ENCODE results near the gene PPL.

The PPL gene

DNA sequence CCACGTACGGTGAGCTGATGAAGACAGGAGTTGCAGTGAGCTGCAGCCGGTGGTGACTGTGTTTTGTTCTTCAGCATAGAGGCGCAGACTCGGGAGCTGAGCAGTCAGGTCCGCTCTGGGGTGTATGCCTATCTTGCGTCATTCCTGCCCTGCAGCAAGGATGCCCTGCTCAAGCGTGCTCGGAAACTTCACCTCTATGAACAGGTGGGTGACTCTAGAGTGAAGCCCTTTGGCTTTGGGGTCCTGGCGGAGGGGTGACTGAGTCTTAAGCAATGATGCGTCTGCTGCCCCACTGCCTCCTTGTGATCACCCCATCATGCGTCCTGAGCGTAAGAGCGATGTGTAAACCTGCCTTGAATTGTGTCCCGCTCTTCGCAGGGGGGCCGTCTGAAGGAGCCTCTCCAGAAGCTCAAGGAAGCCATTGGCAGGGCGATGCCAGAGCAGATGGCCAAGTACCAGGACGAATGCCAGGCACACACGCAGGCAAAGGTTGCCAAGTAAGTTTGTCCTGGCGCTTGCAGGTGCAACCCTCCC lies 66.7 kb downstream of the PPL start:
- Histone ChIP-seq H3K79me2 (ENCODE audit: insufficient read depth, low read depth) (peaks cover 9% of the 10 kb centered on the region; the same call in 1 of the 2 replicates), H4K20me1 (ENCODE audit: insufficient read depth) (no peaks in the 10 kb centered on the region; the same call in 1 of the 2 replicates), H3K9ac (no peak overlapping the region), H3K4me3 (IDR thresholded peaks at IDR 0.05; ENCODE audit: insufficient read depth, low read depth, low read length) (no peak overlapping the region), H3K27me3 (ENCODE audit: insufficient read depth, low read depth) (no peaks in the 10 kb centered on the region), H3K4me1 (ENCODE audit: low read depth, poor library complexity, severe bottlenecking) (no peaks in the 10 kb centered on the region), H3K4me2 (no peak overlapping the region), H2AFZ (ENCODE audit: low read depth) (no peak overlapping the region), H3K36me3 (ENCODE audit: insufficient read depth) (peaks cover 10% of the 10 kb centered on the region; the same call in 1 of the 2 replicates), H3K27ac (no peak overlapping the region)
- TF ChIP-seq, protein P1, sequence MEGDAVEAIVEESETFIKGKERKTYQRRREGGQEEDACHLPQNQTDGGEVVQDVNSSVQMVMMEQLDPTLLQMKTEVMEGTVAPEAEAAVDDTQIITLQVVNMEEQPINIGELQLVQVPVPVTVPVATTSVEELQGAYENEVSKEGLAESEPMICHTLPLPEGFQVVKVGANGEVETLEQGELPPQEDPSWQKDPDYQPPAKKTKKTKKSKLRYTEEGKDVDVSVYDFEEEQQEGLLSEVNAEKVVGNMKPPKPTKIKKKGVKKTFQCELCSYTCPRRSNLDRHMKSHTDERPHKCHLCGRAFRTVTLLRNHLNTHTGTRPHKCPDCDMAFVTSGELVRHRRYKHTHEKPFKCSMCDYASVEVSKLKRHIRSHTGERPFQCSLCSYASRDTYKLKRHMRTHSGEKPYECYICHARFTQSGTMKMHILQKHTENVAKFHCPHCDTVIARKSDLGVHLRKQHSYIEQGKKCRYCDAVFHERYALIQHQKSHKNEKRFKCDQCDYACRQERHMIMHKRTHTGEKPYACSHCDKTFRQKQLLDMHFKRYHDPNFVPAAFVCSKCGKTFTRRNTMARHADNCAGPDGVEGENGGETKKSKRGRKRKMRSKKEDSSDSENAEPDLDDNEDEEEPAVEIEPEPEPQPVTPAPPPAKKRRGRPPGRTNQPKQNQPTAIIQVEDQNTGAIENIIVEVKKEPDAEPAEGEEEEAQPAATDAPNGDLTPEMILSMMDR (conservative IDR thresholded peaks at IDR 0.05; ENCODE audit: low read depth, low read length) = no peak

DNA sequence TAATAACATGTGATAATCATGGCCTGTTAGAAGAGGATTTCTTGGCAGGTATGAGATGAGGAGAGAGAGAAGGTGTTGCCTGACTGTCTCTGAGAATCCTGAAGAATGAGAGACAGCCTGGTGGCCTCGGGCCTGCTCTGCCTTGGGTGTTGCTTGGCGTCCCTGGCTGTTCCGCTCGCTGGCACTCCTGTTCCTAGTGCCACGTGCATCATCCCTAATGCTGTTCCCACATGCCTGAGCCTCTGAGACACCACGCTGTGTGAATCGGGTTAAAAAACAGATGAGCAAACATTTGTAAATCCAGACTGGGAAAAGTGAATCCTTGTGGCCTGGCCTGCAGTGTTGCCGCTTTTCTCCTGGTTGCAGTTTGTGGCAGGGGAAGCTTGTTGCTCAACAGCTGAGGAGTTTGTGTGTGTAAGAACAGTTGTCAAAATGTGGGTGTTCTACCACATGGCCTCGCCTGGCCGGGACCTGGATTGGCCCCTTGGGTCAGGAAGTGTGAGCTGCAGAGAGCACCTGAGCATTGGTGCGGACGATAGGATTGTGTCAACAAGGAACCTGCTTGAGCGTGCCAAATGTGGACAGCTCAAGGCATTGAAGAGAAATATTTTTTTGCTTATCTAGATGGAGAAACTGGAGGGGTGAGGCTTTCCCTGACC lies 67.7 kb downstream of the PPL start:
- peaks cover 10% of the 10 kb centered on the region; the same call in 1 of the 2 replicates for H3K36me3 ChIP-seq (ENCODE audit: insufficient read depth)
- no peak overlapping the region for H3K27ac ChIP-seq
- TF ChIP-seq, protein P1 (conservative IDR thresholded peaks at IDR 0.05; ENCODE audit: low read depth, low read length) = no peak
- no peak overlapping the region for H3K9ac ChIP-seq
- no peak overlapping the region for H3K4me3 ChIP-seq (IDR thresholded peaks at IDR 0.05; ENCODE audit: insufficient read depth, low read depth, low read length)
- peaks cover 12% of the 10 kb centered on the region; the same call in 1 of the 2 replicates for H3K79me2 ChIP-seq (ENCODE audit: insufficient read depth, low read depth)
- no peaks in the 10 kb centered on the region for H3K4me1 ChIP-seq (ENCODE audit: low read depth, poor library complexity, severe bottlenecking)
- no peaks in the 10 kb centered on the region; the same call in 1 of the 2 replicates for H4K20me1 ChIP-seq (ENCODE audit: insufficient read depth)
- H3K27me3 ChIP-seq (ENCODE audit: insufficient read depth, low read depth) = no peaks in the 10 kb centered on the region
- H2AFZ ChIP-seq (ENCODE audit: low read depth) = no peak overlapping the region
- no peak overlapping the region for H3K4me2 ChIP-seq

DNA sequence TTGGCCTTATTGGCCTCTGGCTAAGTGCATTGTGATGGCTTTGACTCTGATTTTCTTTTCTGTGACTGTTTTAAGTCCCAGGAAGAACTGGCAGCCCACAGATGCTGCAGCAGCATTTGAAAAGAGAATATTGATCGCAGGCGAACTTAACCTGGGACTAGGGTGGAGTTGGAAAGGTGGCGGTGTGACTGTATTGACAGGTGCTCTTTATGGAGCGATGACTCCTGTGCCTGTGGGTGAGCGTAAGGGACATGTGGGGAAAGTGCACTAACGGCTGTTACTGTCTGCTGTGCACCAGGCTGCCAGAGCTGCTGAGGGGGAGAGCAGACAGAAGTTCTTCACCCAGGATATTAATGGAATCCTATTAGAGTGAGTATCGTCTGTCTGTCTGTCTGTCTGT lies 68.4 kb downstream of the PPL start:
- Histone ChIP-seq H3K9ac (no peak overlapping the region), H2AFZ (ENCODE audit: low read depth) (no peak overlapping the region), H3K4me1 (ENCODE audit: low read depth, poor library complexity, severe bottlenecking) (no peaks in the 10 kb centered on the region), H3K79me2 (ENCODE audit: insufficient read depth, low read depth) (peaks cover 19% of the 10 kb centered on the region; the same call in 1 of the 2 replicates), H3K4me2 (no peak overlapping the region), H4K20me1 (ENCODE audit: insufficient read depth) (no peaks in the 10 kb centered on the region; the same call in 1 of the 2 replicates), H3K27ac (no peak overlapping the region), H3K36me3 (ENCODE audit: insufficient read depth) (peaks cover 10% of the 10 kb centered on the region; the same call in 1 of the 2 replicates), H3K4me3 (IDR thresholded peaks at IDR 0.05; ENCODE audit: insufficient read depth, low read depth, low read length) (no peak overlapping the region), H3K27me3 (ENCODE audit: insufficient read depth, low read depth) (no peaks in the 10 kb centered on the region)
- TF ChIP-seq, protein P1 (conservative IDR thresholded peaks at IDR 0.05; ENCODE audit: low read depth, low read length) = no peak

DNA sequence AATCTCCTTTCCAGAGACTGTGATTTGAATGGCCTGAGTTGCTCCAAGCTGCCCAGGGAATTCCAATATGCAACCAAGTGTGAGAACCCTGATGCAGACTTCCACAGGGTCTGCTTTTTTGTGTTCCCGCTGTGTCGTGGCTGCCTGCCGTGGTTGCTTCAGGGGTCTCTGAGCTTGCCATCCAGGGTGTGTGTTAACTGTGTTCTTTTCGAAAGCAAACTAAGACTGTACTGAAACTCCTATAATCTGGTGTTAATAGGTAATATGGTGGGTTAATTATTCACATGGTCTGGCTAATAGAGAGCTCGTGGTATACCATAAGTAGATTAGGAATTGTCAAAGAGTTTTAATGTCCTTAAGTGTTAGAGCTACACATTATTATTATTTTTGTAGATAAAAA lies 68.9 kb downstream of the PPL start:
- peaks cover 24% of the 10 kb centered on the region; the same call in 1 of the 2 replicates for H3K79me2 ChIP-seq (ENCODE audit: insufficient read depth, low read depth)
- no peak overlapping the region for H3K4me2 ChIP-seq
- H3K27me3 ChIP-seq (ENCODE audit: insufficient read depth, low read depth) = no peaks in the 10 kb centered on the region
- no peaks in the 10 kb centered on the region for H3K4me1 ChIP-seq (ENCODE audit: low read depth, poor library complexity, severe bottlenecking)
- TF ChIP-seq, protein P1 (conservative IDR thresholded peaks at IDR 0.05; ENCODE audit: low read depth, low read length) = no peak
- peaks cover 10% of the 10 kb centered on the region; the same call in 1 of the 2 replicates for H3K36me3 ChIP-seq (ENCODE audit: insufficient read depth)
- H4K20me1 ChIP-seq (ENCODE audit: insufficient read depth) = no peaks in the 10 kb centered on the region; the same call in 1 of the 2 replicates
- H3K27ac ChIP-seq = no peak overlapping the region
- no peak overlapping the region for H3K9ac ChIP-seq
- no peak overlapping the region for H2AFZ ChIP-seq (ENCODE audit: low read depth)
- no peak overlapping the region for H3K4me3 ChIP-seq (IDR thresholded peaks at IDR 0.05; ENCODE audit: insufficient read depth, low read depth, low read length)

All from KMS-11 (cell line).